Stimulated activated naive CD8-positive, alpha-beta T cell treated with anti-CD3 and anti-CD28 coated beads, Interleukin-15, amount 100 ng/mL, for 72 hours (primary cell): ENCODE data around the gene TMCC3.
A peak's percentile ranks its signal among the peaks of the same experiment; 100 is the strongest.

Experiments
- ATAC-seq: fragments of 150-1000 bp; cut with Tn5 transposase; 2 replicates; pipeline ENCODE4 v1.10.0; 2021; ENCODE audit warnings: mild to moderate bottlenecking, moderate library complexity
- DNase-seq, 2 donors: peaks; one replicate each; pipeline ENCODE4 v3.0.0; 2021 to 2022
- H3K27ac Mint-ChIP-seq, 2 donors: one replicate each; pipeline ENCODE4 v1.8.0; 2022; ENCODE audit warnings: mild to moderate bottlenecking in 2 of 2, mixed read lengths in 2 of 2, moderate library complexity in 2 of 2
- H3K27me3 Mint-ChIP-seq: one replicate; pipeline ENCODE4 v1.8.0; 2022; ENCODE audit warnings: mixed read lengths
- H3K4me1 Mint-ChIP-seq: one replicate; pipeline ENCODE4 v1.8.0; 2022; ENCODE audit warnings: mild to moderate bottlenecking, mixed read lengths
- H3K4me3 Mint-ChIP-seq, 2 donors: one replicate each; pipeline ENCODE4 v1.8.0; 2022; ENCODE audit warnings: mild to moderate bottlenecking in 2 of 2, mixed read lengths in 2 of 2, moderate library complexity in 1 of 2
- H3K9me3 Mint-ChIP-seq, 2 donors: one replicate each; pipeline ENCODE4 v1.8.0; 2022; ENCODE audit warnings: mixed read lengths in 2 of 2

The TMCC3 gene

GRCh38 chr12:94531196-94531720 lies 119.1 kb downstream of the TMCC3 start:
- no peaks in the 10 kb centered on the region for H3K9me3 Mint-ChIP-seq
- H3K27ac Mint-ChIP-seq, result no peak overlapping the region
- no peak overlapping the region for H3K4me3 Mint-ChIP-seq
- H3K27me3 Mint-ChIP-seq, result peaks cover 7% of the 10 kb centered on the region
- H3K4me1 Mint-ChIP-seq, result no peaks in the 10 kb centered on the region
- ATAC-seq, result no peak
- DNase-seq, result no peak

GRCh38 chr12:94525951-94526350 lies 124.4 kb downstream of the TMCC3 start:
- ATAC-seq (peak; percentile 77), DNase-seq (no peak)
- no peak overlapping the region for H3K4me3 Mint-ChIP-seq
- H3K9me3 Mint-ChIP-seq, result peaks cover 0 to 5% of the 10 kb centered on the region in 2 donors
- peaks cover 6% of the 10 kb centered on the region for H3K4me1 Mint-ChIP-seq
- peaks cover 15% of the 10 kb centered on the region for H3K27me3 Mint-ChIP-seq
- H3K27ac Mint-ChIP-seq, result peak overlapping the region in 1 of 2 donors; percentile 29
